Thyroid gland (tissue), 4 donors: ENCODE data around the gene CHRNB1. TPM values are rescaled to one million over a fixed set of nuclear protein-coding genes. Genes with fewer than 3 reads are reported as not detected.

Experiments used
- DNase-seq, 2 donors: peaks; one replicate each; pipeline ENCODE4 v3.0.0-alpha.2; 2019
- H3K27ac ChIP-seq, 3 donors: fragments of 200-600 bp; sonication (generic); 1 replicate in 2 of 3; 2 replicates in 1 of 3; pipeline ENCODE4 v1.5.1; 2016 to 2019; ENCODE audit warnings: mild to moderate bottlenecking in 1 of 3, moderate library complexity in 1 of 3
- H3K27me3 ChIP-seq: fragments of 200-600 bp; sonication (generic); one replicate; pipeline ENCODE4 v1.5.1; 2019
- H3K36me3 ChIP-seq, 2 donors: fragments of 200-600 bp; sonication (generic); one replicate each; pipeline ENCODE4 v1.5.1; 2016 to 2019
- H3K4me1 ChIP-seq, 2 donors: fragments of 200-600 bp; sonication (generic); one replicate each; pipeline ENCODE4 v1.5.1; 2017 to 2019
- H3K4me3 ChIP-seq, 3 donors: fragments of 200-600 bp; sonication (generic); replicated peaks in 1 of 3; 1 replicate in 2 of 3; 2 replicates in 1 of 3; pipeline ENCODE4 v1.5.1; 2016; ENCODE audit warnings: mild to moderate bottlenecking in 1 of 3
- H3K9me3 ChIP-seq: fragments of 200-600 bp; sonication (generic); one replicate; pipeline ENCODE4 v1.5.1; 2017
- CTCF ChIP-seq, 6 experiments: fragments of 200-600 bp in 3 of 6; fragments of 450-650 bp in 3 of 6; sonication (generic) in 3 of 6; IDR thresholded peaks; one replicate each; pipeline ENCODE4 v1.5.1; 2016 to 2019; ENCODE audit warnings: antibody characterized with exemption in 6 of 6, mild to moderate bottlenecking in 2 of 6, inconsistent platforms in 1 of 6, moderate library complexity in 1 of 6
- POLR2A ChIP-seq, 2 donors: fragments of 450-650 bp; IDR thresholded peaks; one replicate each; pipeline ENCODE4 v1.6.1; 2017; ENCODE audit warnings: antibody characterized with exemption in 2 of 2, mild to moderate bottlenecking in 2 of 2, moderate library complexity in 1 of 2
- WGBS, 2 donors: methylation state at CpG; one replicate each; pipeline ENCODE4 v1.1.5; 2017; 5-methylcytosine and 5-hydroxymethylcytosine counted together
- intact Hi-C: fragments of 100-400 bp; cut with DNase I; formaldehyde crosslinking; loops from one replicate; pipeline ENCODE4 v1.15.1; 2023
- total RNA-seq, 4 donors: library from RNA; depleted of rRNA; stranded (reverse); fragments of >200 nt; gene quantifications; one replicate each; pipeline ENCODE4 v1.2.3, GENCODE V29; 2016

The CHRNB1 gene
- total RNA-seq, 4 donors from 2014 or later: 13.4 to 29.2 (median 19.8) TPM

- peak; percentile 97 for DNase-seq
- Histone ChIP-seq H3K9me3 (no peaks in the 10 kb centered on the region), H3K27ac (peak overlapping the region; percentile 91 to 99 (median 98)), H3K4me1 (peaks cover 37 to 60% of the 10 kb centered on the region in 2 donors), H3K27me3 (no peaks in the 10 kb centered on the region), H3K4me3 (peak overlapping the region; percentile 41 to 67 (median 47)), H3K36me3 (no peaks in the 10 kb centered on the region)
- 0 to 1% methylated on average over 27 to 32 of the region's 38 CpGs for WGBS, 2 donors
- TF ChIP-seq POLR2A (IDR thresholded peaks at IDR 0.05) (peak in 1 of 2 donors; percentile 75), CTCF (IDR thresholded peaks at IDR 0.05) (no peak)
- intact Hi-C loops: loop anchor here (10.0 kb wide), 1 partner anchor 129 kb away; the partner anchor contains the start of genes KCTD11 and TMEM95
Observed at GRCh38 chr17:7483255-7484066, 38.6 kb downstream of the CHRNB1 start.

- peak within 1 kb of the TSS; percentile 41 to 67 (median 47) for H3K4me3 ChIP-seq
- TF ChIP-seq CTCF (IDR thresholded peaks at IDR 0.05) (peak in 2 of 6 experiments; percentile 15 to 32), POLR2A (IDR thresholded peaks at IDR 0.05) (peak; percentile 99 to 100)
- H3K27ac ChIP-seq: peak within 1 kb of the TSS; percentile 91 to 99 (median 98)
- H3K36me3 ChIP-seq: no peaks in the 10 kb centered on the region
- peaks cover 42 to 67% of the 10 kb centered on the region in 2 donors for H3K4me1 ChIP-seq
- no peaks in the 10 kb centered on the region for H3K9me3 ChIP-seq
- H3K27me3 ChIP-seq: no peaks in the 10 kb centered on the region
- DNase-seq: peak; percentile 99
- intact Hi-C loops: loop anchor here (10.0 kb wide), 1 partner anchor 129 kb away; the partner anchor contains the start of genes KCTD11 and TMEM95
- WGBS, 2 donors: 1% methylated on average over 53 to 55 of the region's 64 CpGs
Observed at GRCh38 chr17:7484067-7484918, 39.4 kb downstream of the CHRNB1 start, which contains the start of gene POLR2A. Gene POLR2A (plus strand): TSS chr17:7484366.

- intact Hi-C loops: loop anchor here (10.0 kb wide), 1 partner anchor 130 kb away; the partner anchor contains the start of genes KCTD11 and TMEM95
- peak overlapping the region in 2 of 3 donors; percentile 46 to 55 for H3K27ac ChIP-seq
- peak overlapping the region in 2 of 3 donors; percentile 31 to 32 for H3K4me3 ChIP-seq
- no peaks in the 10 kb centered on the region for H3K36me3 ChIP-seq
- no peak for DNase-seq
- peaks cover 39 to 72% of the 10 kb centered on the region in 2 donors for H3K4me1 ChIP-seq
- WGBS, 2 donors: 0% methylated on average over 12 to 19 of the region's 19 CpGs
- no peaks in the 10 kb centered on the region for H3K9me3 ChIP-seq
- no peaks in the 10 kb centered on the region for H3K27me3 ChIP-seq
- TF ChIP-seq CTCF (IDR thresholded peaks at IDR 0.05): no peak
- no peak for TF ChIP-seq POLR2A (IDR thresholded peaks at IDR 0.05)
Observed at GRCh38 chr17:7484919-7485377, 40.1 kb downstream of the CHRNB1 start.

- H3K4me1 ChIP-seq: peaks cover 31 to 62% of the 10 kb centered on the region in 2 donors
- H3K4me3 ChIP-seq: peak overlapping the region in 1 of 3 donors; percentile 31
- H3K27me3 ChIP-seq: no peaks in the 10 kb centered on the region
- H3K9me3 ChIP-seq: no peaks in the 10 kb centered on the region
- H3K36me3 ChIP-seq: no peaks in the 10 kb centered on the region
- H3K27ac ChIP-seq: peak overlapping the region in 2 of 3 donors; percentile 0 to 5
- DNase-seq: no peak
- TF ChIP-seq CTCF (IDR thresholded peaks at IDR 0.05) (no peak), POLR2A (IDR thresholded peaks at IDR 0.05) (no peak)
- 33 to 36% methylated on average over 3 of the region's 3 CpGs for WGBS, 2 donors
- intact Hi-C loops: loop anchor here (10.0 kb wide), 1 partner anchor 131 kb away; the partner anchor contains the start of genes KCTD11 and TMEM95
Observed at GRCh38 chr17:7486181-7486580, 41.3 kb downstream of the CHRNB1 start.
